ENCODE data around the gene MYL1.

Gene MYL1

DNA sequence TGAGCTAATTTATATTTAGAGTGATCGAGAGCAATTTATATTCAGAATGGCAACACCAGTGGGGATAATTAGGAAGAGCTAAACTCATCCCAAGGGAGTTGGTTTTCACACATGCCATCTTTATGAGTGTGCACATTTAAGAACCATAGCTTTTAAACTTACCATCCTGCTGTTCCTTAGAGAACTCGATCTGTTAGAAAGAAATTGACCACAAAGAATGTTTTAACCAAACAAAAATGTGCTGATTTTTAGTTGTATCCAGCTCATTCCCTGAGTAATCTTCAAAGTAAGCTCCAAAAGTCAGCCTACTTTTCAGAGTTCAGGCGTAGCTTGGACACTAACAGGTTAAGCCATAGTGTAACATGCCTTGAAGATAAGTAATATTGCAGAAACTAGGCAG is 12.6 kb downstream of the MYL1 start:
- H3K27ac ChIP-seq (ENCODE audit: insufficient read depth in 1 of 2, low read depth in 1 of 2, low read length in 2 of 2, poor library complexity in 1 of 2, severe bottlenecking in 2 of 2), result no peak overlapping the region
- 80% methylated on average over 1 of the region's 3 CpGs for WGBS (ENCODE audit: insufficient coverage)
- no peaks in the 10 kb centered on the region for H3K9me3 ChIP-seq (ENCODE audit: control extremely low read depth in 1 of 5, control insufficient read depth in 4 of 5, insufficient read depth in 2 of 5, low read depth in 1 of 5, low read length in 4 of 5)
- ChIA-PET POLR2A (no interaction called here), CTCF (no interaction called here)
- no peak for DNase-seq
- peaks cover 0 to 2% (median 0%) of the 10 kb centered on the region in 5 experiments for H3K27me3 ChIP-seq (replicated peaks in 2 of 5; ENCODE audit: control insufficient read depth in 4 of 5, insufficient read depth in 5 of 5, low read length in 4 of 5)
- H3K4me3 ChIP-seq (ENCODE audit: control insufficient read depth in 1 of 7, extremely low read depth in 1 of 7, insufficient read depth in 4 of 7, low read depth in 2 of 7, low read length in 6 of 7), result no peak overlapping the region
- H3K36me3 ChIP-seq (ENCODE audit: control insufficient read depth in 4 of 4, insufficient read depth in 4 of 4, low read length in 3 of 4), result no peaks in the 10 kb centered on the region
- no peaks in the 10 kb centered on the region for H3K4me1 ChIP-seq (ENCODE audit: control extremely low read depth in 1 of 4, control insufficient read depth in 4 of 4, insufficient read depth in 4 of 4, low read length in 3 of 4)

DNA sequence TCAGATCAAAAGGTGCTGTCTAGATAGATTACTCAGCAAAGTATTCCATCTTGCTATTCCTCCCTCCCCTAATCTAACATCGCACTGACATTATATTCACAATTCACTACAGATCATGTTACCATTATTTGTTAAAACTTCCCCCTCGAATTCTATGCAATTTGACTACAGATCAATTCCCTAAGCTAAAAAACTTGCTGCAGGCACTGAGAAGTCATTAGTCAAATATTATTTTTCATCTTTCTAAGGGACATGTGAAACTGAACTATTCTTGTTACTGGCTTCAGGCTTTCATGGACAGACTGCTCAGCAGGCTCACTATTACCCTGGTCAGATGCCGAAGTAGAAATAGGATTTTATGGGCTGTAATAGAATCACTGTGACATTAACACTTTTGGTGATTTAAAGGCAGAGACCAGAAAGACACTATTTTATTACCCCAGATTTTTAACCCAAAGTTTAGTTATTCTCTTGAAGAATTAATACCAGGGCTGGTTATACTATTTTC is 15.1 kb downstream of the MYL1 start:
- no peak for DNase-seq
- no peaks in the 10 kb centered on the region for H3K36me3 ChIP-seq (ENCODE audit: control insufficient read depth in 4 of 4, insufficient read depth in 4 of 4, low read length in 3 of 4)
- CTCF ChIA-PET, result no interaction called here
- H3K4me3 ChIP-seq (ENCODE audit: control insufficient read depth in 1 of 7, extremely low read depth in 1 of 7, insufficient read depth in 4 of 7, low read depth in 2 of 7, low read length in 6 of 7), result no peak overlapping the region
- H3K27ac ChIP-seq (ENCODE audit: insufficient read depth in 1 of 2, low read depth in 1 of 2, low read length in 2 of 2, poor library complexity in 1 of 2, severe bottlenecking in 2 of 2), result no peak overlapping the region
- 70% methylated on average over 2 of the region's 3 CpGs for WGBS (ENCODE audit: insufficient coverage)
- no peaks in the 10 kb centered on the region for H3K4me1 ChIP-seq (ENCODE audit: control extremely low read depth in 1 of 4, control insufficient read depth in 4 of 4, insufficient read depth in 4 of 4, low read length in 3 of 4)
- POLR2A ChIA-PET, result no interaction called here
- no peaks in the 10 kb centered on the region for H3K9me3 ChIP-seq (ENCODE audit: control extremely low read depth in 1 of 5, control insufficient read depth in 4 of 5, insufficient read depth in 2 of 5, low read depth in 1 of 5, low read length in 4 of 5)
- H3K27me3 ChIP-seq (replicated peaks in 2 of 5; ENCODE audit: control insufficient read depth in 4 of 5, insufficient read depth in 5 of 5, low read length in 4 of 5), result peaks cover 0 to 2% (median 0%) of the 10 kb centered on the region in 5 experiments

DNA sequence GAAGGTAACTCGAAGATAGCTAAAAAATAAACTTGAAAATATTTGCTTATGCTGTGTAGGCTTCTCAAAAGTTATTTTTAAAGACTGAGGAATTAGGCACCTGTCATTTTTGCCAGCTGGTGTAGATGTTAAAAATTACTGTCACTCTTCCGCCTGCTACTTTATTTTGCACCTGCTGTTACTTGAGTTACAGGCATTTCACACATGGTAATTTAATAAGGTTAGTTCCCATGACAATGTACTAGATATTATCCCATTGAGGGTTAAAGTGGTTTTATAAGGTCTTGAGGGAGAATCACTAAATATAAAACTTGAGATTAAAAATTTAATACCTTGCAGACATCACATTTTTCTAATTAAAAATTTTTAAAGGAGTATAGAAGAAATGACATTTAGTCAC is 26.6 kb downstream of the MYL1 start:
- ChIA-PET CTCF (no interaction called here), POLR2A (no interaction called here)
- WGBS (ENCODE audit: insufficient coverage), result no CpG with 5 or more reads among the region's 2 CpGs
- Histone ChIP-seq H3K4me3 (ENCODE audit: control insufficient read depth in 1 of 7, extremely low read depth in 1 of 7, insufficient read depth in 4 of 7, low read depth in 2 of 7, low read length in 6 of 7) (no peak overlapping the region), H3K9me3 (ENCODE audit: control extremely low read depth in 1 of 5, control insufficient read depth in 4 of 5, insufficient read depth in 2 of 5, low read depth in 1 of 5, low read length in 4 of 5) (peaks cover 0 to 9% (median 0%) of the 10 kb centered on the region in 5 experiments), H3K36me3 (ENCODE audit: control insufficient read depth in 4 of 4, insufficient read depth in 4 of 4, low read length in 3 of 4) (no peaks in the 10 kb centered on the region), H3K4me1 (ENCODE audit: control extremely low read depth in 1 of 4, control insufficient read depth in 4 of 4, insufficient read depth in 4 of 4, low read length in 3 of 4) (no peaks in the 10 kb centered on the region), H3K27ac (ENCODE audit: insufficient read depth in 1 of 2, low read depth in 1 of 2, low read length in 2 of 2, poor library complexity in 1 of 2, severe bottlenecking in 2 of 2) (no peak overlapping the region), H3K27me3 (replicated peaks in 2 of 5; ENCODE audit: control insufficient read depth in 4 of 5, insufficient read depth in 5 of 5, low read length in 4 of 5) (no peaks in the 10 kb centered on the region)
- DNase-seq, result no peak

DNA sequence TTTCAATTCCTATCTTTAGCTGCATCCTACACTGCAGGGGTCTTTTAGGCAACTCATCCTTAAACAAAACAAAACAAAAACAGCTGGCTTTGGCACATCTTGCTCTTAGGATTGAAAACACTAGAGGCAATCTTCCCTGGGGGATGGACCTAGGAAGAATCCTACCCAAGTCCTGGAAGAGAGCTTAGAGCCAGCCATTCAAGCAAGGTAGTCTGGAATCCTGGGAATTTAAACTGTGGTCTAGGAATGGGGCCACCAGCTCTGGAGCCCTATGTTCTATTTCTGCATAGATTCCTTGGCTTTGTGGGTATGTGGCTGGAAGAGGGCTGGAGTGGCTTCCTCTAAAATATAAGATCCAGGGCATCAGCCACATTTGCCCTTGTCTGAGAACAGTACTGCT is 27.7 kb downstream of the MYL1 start:
- no peak for DNase-seq
- CTCF ChIA-PET, result no interaction called here

DNA sequence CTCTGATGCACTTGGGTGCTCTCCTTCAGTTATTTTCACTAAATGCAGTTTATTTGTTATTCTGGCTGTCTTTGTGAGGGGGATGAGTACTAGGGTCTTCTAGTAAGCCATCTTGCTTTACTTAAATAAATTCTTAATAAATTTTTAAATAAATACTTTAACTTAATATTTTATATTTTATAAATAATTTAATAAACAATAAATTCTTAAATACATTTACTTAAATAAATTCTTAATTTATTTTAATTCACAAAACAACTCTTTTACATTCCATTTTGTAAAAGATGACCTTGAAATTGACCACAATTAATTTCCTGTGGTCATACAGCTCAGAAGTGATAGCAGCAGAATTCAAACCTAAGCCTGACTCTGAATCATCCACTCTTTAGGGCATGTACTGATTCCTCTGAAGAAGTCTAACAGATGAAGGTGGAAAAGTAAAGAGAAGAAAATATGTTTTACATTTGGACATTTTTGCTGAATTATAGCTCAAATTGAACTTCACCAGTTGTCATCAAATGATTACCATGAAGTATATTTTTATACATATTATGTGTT is 28.8 kb downstream of the MYL1 start:
- H3K4me3 ChIP-seq (ENCODE audit: control insufficient read depth in 1 of 7, extremely low read depth in 1 of 7, insufficient read depth in 4 of 7, low read depth in 2 of 7, low read length in 6 of 7), result no peak overlapping the region
- no peaks in the 10 kb centered on the region for H3K36me3 ChIP-seq (ENCODE audit: control insufficient read depth in 4 of 4, insufficient read depth in 4 of 4, low read length in 3 of 4)
- ChIA-PET POLR2A (no interaction called here), CTCF (no interaction called here)
- no peaks in the 10 kb centered on the region for H3K4me1 ChIP-seq (ENCODE audit: control extremely low read depth in 1 of 4, control insufficient read depth in 4 of 4, insufficient read depth in 4 of 4, low read length in 3 of 4)
- no peak for DNase-seq
- no peaks in the 10 kb centered on the region for H3K27me3 ChIP-seq (replicated peaks in 2 of 5; ENCODE audit: control insufficient read depth in 4 of 5, insufficient read depth in 5 of 5, low read length in 4 of 5)
- no peak overlapping the region for H3K27ac ChIP-seq (ENCODE audit: insufficient read depth in 1 of 2, low read depth in 1 of 2, low read length in 2 of 2, poor library complexity in 1 of 2, severe bottlenecking in 2 of 2)
- peaks cover 0 to 11% (median 2%) of the 10 kb centered on the region in 5 experiments for H3K9me3 ChIP-seq (ENCODE audit: control extremely low read depth in 1 of 5, control insufficient read depth in 4 of 5, insufficient read depth in 2 of 5, low read depth in 1 of 5, low read length in 4 of 5)

More for the DNA sequence above, 27.7 kb downstream of the MYL1 start:
- Histone ChIP-seq H3K4me3 (ENCODE audit: control insufficient read depth in 1 of 7, extremely low read depth in 1 of 7, insufficient read depth in 4 of 7, low read depth in 2 of 7, low read length in 6 of 7) (no peak overlapping the region), H3K9me3 (ENCODE audit: control extremely low read depth in 1 of 5, control insufficient read depth in 4 of 5, insufficient read depth in 2 of 5, low read depth in 1 of 5, low read length in 4 of 5) (peaks cover 0 to 11% (median 2%) of the 10 kb centered on the region in 5 experiments), H3K4me1 (ENCODE audit: control extremely low read depth in 1 of 4, control insufficient read depth in 4 of 4, insufficient read depth in 4 of 4, low read length in 3 of 4) (no peaks in the 10 kb centered on the region), H3K36me3 (ENCODE audit: control insufficient read depth in 4 of 4, insufficient read depth in 4 of 4, low read length in 3 of 4) (no peaks in the 10 kb centered on the region), H3K27me3 (replicated peaks in 2 of 5; ENCODE audit: control insufficient read depth in 4 of 5, insufficient read depth in 5 of 5, low read length in 4 of 5) (no peaks in the 10 kb centered on the region), H3K27ac (ENCODE audit: insufficient read depth in 1 of 2, low read depth in 1 of 2, low read length in 2 of 2, poor library complexity in 1 of 2, severe bottlenecking in 2 of 2) (no peak overlapping the region)
- POLR2A ChIA-PET, result no interaction called here

DNA sequence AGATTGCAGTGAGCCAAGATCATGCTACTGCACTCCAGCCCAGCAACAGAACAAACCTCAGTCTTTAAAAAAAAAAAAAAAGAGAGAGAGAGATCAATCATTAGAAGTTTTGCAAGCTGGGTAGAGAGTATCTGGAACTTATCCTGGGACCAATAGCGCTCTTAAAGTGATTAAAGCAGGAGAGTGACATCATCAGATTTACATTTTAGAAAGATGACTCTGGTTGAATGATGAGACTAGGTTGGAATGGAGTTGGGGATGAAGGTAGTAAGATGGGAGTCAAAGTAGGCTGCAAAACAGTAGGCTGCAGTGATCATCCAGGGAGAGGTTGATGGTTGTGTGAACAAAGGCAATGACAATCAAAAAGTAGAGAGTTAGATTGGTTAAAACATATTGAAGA is 37.8 kb downstream of the MYL1 start:
- Histone ChIP-seq H3K4me3 (ENCODE audit: control insufficient read depth in 1 of 7, extremely low read depth in 1 of 7, insufficient read depth in 4 of 7, low read depth in 2 of 7, low read length in 6 of 7) (no peak overlapping the region), H3K27ac (ENCODE audit: insufficient read depth in 1 of 2, low read depth in 1 of 2, low read length in 2 of 2, poor library complexity in 1 of 2, severe bottlenecking in 2 of 2) (no peak overlapping the region), H3K9me3 (ENCODE audit: control extremely low read depth in 1 of 5, control insufficient read depth in 4 of 5, insufficient read depth in 2 of 5, low read depth in 1 of 5, low read length in 4 of 5) (peaks cover 0 to 3% (median 0%) of the 10 kb centered on the region in 5 experiments), H3K4me1 (ENCODE audit: control extremely low read depth in 1 of 4, control insufficient read depth in 4 of 4, insufficient read depth in 4 of 4, low read length in 3 of 4) (no peaks in the 10 kb centered on the region), H3K27me3 (replicated peaks in 2 of 5; ENCODE audit: control insufficient read depth in 4 of 5, insufficient read depth in 5 of 5, low read length in 4 of 5) (no peaks in the 10 kb centered on the region), H3K36me3 (ENCODE audit: control insufficient read depth in 4 of 4, insufficient read depth in 4 of 4, low read length in 3 of 4) (no peaks in the 10 kb centered on the region)
- CTCF ChIA-PET, result interaction anchor here (0.6 kb wide), 1 partner anchor 1361 kb away, joined by 3 read pairs; no protein-coding TSS in a partner anchor
- 100% methylated on average over 1 of the region's 1 CpG for WGBS (ENCODE audit: insufficient coverage)
- DNase-seq, result no peak
- POLR2A ChIA-PET, result no interaction called here

DNA sequence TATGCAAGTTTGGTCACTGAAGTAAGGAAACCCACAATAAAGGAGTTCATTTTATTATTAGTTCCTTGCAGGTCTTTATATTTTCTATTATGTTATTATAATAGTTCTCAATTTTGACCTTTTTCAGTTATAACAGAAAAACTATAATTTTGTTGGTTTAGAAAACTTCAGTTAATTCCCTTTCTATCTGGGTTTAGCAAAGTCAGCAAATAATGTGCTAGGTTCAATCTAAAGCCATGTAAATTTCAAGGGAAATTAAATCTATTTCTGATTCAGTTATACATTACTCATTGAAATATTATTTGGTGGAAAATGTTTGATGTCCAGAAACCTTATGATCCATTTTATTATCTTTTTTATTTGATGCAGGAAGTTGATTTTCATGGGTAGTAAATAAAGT is 43.7 kb downstream of the MYL1 start:
- DNase-seq, result no peak
- Histone ChIP-seq H3K9me3 (ENCODE audit: control extremely low read depth in 1 of 5, control insufficient read depth in 4 of 5, insufficient read depth in 2 of 5, low read depth in 1 of 5, low read length in 4 of 5) (no peaks in the 10 kb centered on the region), H3K4me1 (ENCODE audit: control extremely low read depth in 1 of 4, control insufficient read depth in 4 of 4, insufficient read depth in 4 of 4, low read length in 3 of 4) (no peaks in the 10 kb centered on the region), H3K36me3 (ENCODE audit: control insufficient read depth in 4 of 4, insufficient read depth in 4 of 4, low read length in 3 of 4) (no peaks in the 10 kb centered on the region), H3K27ac (ENCODE audit: insufficient read depth in 1 of 2, low read depth in 1 of 2, low read length in 2 of 2, poor library complexity in 1 of 2, severe bottlenecking in 2 of 2) (no peak overlapping the region), H3K27me3 (replicated peaks in 2 of 5; ENCODE audit: control insufficient read depth in 4 of 5, insufficient read depth in 5 of 5, low read length in 4 of 5) (peaks cover 0 to 10% (median 0%) of the 10 kb centered on the region in 5 experiments), H3K4me3 (ENCODE audit: control insufficient read depth in 1 of 7, extremely low read depth in 1 of 7, insufficient read depth in 4 of 7, low read depth in 2 of 7, low read length in 6 of 7) (no peak overlapping the region)
- ChIA-PET CTCF (no interaction called here), POLR2A (no interaction called here)

All from common myeloid progenitor, CD34-positive (primary cell).